ENCODE results near the gene ERC1.
"Not testable (repeated sequence)": the region's sequence is repeated elsewhere in the genome, so short reads cannot be mapped to it uniquely, and the experiment has no call there.

Gene ERC1

DNA sequence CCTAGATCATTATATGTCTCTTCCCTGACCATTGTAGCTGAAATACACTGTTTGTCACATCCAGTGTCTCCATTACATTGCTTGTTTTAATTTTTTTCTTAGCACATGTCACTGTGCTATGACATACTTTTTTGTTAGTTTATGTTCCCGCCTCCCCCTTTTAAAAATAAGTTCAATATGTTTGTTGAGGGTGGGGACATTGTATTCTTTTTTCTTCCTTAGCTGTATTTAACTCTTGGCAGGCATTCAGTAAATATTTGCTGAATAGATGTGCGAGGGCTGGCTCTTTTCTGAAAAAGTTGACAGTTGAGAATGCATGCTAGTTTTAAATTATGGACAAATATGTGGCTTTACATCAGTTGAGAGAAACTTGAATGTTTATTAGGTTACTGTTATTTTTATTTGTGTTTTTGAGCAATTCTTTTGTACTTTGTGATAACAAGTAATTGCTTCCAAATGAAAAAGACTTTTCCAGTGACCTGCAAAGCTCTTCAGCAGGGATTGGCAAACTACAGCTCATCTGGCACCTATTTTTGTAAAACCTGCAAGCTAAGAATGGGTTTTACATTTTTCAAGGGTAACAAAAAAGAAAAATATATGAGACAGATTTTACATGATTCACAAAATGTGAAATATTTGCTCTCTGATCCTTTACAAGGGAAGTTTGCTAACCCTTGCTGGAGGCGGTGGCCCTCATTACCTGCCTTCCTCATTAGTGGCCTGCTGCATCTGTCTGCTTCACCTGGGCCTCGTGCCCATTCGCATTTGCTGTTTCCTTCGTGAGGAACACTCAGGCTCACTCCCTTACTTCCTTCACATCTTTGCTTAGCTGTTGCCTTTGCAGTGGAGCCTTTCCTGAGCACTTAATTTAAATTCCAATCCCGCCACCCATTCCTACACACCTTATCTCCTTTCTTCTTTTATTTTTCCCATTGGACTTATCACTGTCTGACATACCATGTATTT lies 229.4 kb downstream of the ERC1 start:
- DNase-seq (ENCODE audit: low read depth): no peak

DNA sequence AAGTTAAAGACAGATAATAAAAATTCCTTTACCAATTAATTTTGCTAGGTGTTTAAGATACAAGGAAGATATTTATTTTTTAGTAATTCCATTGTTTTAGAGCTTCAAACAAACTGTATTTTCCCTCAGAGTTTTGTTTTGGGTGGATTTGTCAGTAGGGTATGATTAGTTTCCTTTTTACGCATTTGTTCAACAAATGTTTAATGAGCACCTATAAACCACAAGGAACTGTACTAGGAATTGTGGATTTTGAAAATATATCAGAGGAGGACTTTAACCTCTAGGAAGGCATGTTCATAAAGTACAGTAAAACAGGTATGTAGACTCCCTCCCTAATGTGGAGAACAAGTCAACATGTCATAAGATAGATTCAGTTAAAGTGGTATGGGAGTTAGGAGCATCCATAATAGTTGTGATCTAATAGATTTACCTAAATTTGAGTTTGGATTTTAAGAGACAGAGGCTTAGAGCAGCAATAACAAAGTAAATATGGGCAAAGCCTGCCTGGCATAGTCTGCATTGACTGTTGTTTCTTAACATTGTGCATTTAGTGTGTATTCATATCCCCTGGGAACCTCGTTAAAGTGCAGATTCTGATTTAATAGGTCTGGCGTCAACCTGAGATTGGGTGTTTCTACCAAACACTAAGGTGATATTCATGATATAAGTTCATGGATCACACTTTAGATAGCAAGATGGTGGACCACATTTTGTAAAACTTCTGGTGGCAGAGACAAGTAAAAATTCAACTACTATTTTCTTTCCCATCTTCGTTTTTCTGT lies 232.0 kb downstream of the ERC1 start:
- no peak for DNase-seq (ENCODE audit: low read depth)

DNA sequence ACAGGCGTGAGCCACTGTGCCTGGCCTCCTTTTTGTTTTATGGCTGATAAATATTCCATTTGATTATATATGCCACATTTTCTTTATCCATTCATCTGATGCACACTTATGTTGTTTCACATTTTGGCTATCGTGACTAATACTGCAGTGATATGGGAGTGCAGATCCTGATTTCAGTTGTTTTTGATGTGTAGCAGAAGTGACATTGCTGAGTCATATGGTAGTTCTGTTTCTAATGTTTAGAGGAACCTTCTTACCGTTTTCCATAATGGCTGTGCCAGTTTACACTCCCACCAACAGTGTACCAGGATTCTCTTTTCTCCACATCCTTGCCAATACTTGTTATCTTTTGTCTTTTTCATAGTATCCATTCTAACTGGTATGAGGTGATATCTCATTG lies 235.9 kb downstream of the ERC1 start:
- no peak for DNase-seq (ENCODE audit: low read depth)

DNA sequence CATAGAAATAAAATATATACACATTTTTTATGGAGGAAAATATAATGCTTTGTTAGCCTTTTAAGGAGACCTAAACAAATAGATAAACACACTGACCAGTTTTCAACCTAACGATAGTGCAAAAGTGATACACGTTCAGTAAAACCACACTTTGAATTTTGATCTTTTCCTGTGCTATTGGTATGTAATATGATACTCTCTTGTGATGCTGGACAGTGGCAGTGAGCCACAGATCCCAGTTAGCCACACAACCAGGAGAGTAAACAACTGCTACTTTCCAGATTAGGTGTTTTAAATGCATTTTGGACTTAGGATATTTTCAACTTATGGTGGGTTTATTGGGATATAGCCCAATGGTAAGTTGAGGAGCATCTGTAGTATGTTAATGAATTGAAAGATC lies 243.1 kb downstream of the ERC1 start:
- DNase-seq (ENCODE audit: low read depth): no peak

DNA sequence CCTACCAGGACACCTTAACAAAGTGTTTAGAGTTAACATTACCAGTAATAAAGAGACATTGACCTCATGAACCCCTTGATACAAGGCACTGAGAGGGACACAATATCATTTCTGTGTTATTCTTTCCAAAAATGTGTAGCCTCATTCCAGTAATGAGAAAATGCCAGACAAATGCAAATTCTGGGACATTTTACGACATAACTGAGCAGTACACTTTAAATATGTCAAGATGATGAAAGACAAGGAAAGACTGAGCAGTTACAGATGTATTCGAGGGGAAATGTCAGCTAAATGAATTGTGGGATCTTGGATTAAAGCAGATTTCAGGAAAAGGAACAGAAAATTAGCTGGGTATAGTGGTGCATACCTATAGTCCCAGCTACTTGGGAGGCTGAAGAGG lies 255.6 kb downstream of the ERC1 start:
- DNase-seq (ENCODE audit: low read depth): no peak

GRCh38 chr12:1250641-1251040 lies 259.6 kb downstream of the ERC1 start:
- no peak for DNase-seq (ENCODE audit: low read depth)

GRCh38 chr12:1252758-1253157 lies 261.7 kb downstream of the ERC1 start:
- DNase-seq (ENCODE audit: low read depth): no peak

- not testable (repeated sequence) for DNase-seq (ENCODE audit: low read depth)
Observed at GRCh38 chr12:1255125-1255524, 264.1 kb downstream of the ERC1 start.

DNA sequence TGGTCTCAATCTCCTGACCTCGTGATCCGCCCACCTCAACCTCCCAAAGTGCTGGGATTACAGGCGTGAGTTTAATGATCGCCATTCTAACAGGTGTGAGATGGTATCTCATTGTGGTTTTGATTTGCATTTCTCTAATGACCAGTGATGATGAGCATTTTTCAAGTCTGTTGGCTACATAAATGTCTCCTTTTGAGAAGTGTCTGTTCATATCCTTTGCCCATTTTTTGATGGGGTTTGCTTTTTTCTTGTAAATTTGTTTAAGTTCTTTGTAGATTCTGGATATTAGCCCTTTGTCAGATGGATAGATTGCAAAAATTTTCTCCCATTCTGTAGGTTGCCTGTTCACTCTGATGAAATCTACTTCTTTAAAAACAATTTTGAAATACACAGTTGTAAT lies 264.8 kb downstream of the ERC1 start:
- not testable (repeated sequence) for DNase-seq (ENCODE audit: low read depth)

DNA sequence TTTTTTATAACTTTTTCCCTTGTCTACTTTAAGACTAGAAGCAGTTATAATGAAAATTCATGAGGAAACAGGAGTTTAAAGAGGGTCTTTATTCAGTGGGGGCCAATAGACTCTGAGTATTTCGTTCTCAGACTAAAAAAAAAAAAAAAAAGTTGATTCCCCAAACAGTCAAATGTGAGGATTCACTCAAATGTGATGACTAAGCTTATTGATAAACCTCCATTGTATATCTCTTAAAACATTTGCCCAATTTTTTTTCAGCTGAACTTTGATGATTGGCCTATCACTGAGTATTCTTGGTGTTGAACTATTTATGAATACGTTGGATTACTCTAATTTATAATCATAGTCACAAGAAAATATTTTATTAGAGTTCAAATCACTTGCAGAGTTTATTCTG lies 265.3 kb downstream of the ERC1 start:
- DNase-seq (ENCODE audit: low read depth): no peak

GRCh38 chr12:1256991-1257390 lies 266.0 kb downstream of the ERC1 start:
- DNase-seq (ENCODE audit: low read depth): no peak

DNA sequence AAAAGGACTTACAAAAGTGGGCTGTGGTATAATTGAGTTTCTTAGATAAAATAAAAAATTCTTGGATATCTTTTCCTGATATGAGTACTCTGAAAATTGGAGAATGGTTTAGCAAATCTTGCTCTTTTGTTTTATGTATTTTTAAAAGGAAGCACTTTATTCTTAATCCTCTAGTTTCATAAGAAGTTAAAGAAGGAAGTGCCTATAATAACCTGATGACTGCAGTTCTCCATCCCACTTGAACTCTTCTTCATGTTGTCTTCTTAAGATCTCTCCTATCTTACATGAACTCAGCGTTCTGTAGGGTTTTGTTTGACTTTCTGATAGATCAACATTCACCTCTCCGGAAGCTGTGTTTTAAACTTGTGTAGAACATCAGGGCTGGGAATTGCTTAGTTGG lies 271.0 kb downstream of the ERC1 start:
- no peak for DNase-seq (ENCODE audit: low read depth)

DNA sequence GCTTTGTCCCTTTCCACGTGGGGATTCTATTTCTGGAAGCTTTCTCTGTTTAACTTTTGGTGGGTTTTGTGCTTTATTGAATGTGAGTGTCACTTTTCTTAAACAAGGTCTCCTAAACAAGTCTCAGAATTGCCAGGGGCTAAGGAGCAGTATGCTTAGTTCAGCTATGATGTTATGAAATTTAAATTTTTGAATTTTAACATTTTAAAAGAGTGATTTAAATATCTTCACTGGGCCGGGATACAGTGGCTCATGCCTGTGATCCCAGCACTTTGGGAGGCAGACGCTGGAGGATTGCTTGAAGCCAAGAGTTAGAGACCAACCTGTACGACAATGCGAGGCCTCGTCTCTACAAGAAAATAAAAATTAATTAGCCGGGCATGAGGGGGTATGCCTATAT lies 276.2 kb downstream of the ERC1 start:
- DNase-seq (ENCODE audit: low read depth): no peak

- no peak for DNase-seq (ENCODE audit: low read depth)
Observed at GRCh38 chr12:1272142-1272541, 281.1 kb downstream of the ERC1 start.

- no peak for DNase-seq (ENCODE audit: low read depth)
Observed at GRCh38 chr12:1273051-1273450, 282.0 kb downstream of the ERC1 start.

- DNase-seq (ENCODE audit: low read depth): no peak
Observed at GRCh38 chr12:1277905-1278304, 286.9 kb downstream of the ERC1 start.

DNA sequence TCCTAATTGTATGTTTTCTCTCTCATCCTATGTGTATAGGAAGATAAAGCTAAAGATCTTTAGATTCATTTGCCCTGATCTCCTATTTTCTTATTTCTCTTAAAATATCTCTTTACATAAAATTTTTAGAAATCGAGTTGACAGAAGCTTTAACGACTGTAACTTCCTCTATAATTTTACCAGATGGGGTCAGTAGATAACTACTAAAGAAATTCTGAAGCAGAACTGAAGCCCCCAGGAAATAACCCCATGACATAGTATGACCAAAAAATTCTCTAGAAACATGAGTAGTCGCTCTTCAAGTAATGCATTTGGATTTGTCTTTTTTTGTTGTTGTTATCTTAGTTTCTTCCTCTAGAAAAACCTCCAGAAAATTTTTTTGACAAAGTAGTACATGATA lies 288.0 kb downstream of the ERC1 start:
- no peak for DNase-seq (ENCODE audit: low read depth)

GRCh38 chr12:1280059-1280458 lies 289.0 kb downstream of the ERC1 start:
- no peak for DNase-seq (ENCODE audit: low read depth)

GRCh38 chr12:1281683-1282366 lies 290.8 kb downstream of the ERC1 start:
- DNase-seq (ENCODE audit: low read depth): no peak

- DNase-seq (ENCODE audit: low read depth): no peak
Observed at GRCh38 chr12:1282670-1283315, 291.8 kb downstream of the ERC1 start.

- no peak for DNase-seq (ENCODE audit: low read depth)
Observed at GRCh38 chr12:1283316-1283715, 292.3 kb downstream of the ERC1 start.

- no peak for DNase-seq (ENCODE audit: low read depth)
Observed at GRCh38 chr12:1284611-1285010, 293.6 kb downstream of the ERC1 start.

Data from activated T-helper 9 cell treated with anti-CD3 and anti-CD28 coated beads, Interleukin-2, amount 50 U/mL, for 16 hours (primary cell).